Thymus (tissue), 11 donors: ENCODE measurements around the gene HES2. TPM values are rescaled to one million over a fixed set of nuclear protein-coding genes. Genes with fewer than 3 reads are reported as not detected.
A peak's percentile ranks its signal among the peaks of the same experiment; 100 is the strongest.

Source experiments
- DNase-seq, 9 donors: peaks; one replicate each; pipeline ENCODE4 v3.0.0-alpha.2; 2013; ENCODE audit warnings: low spot score in 9 of 9, low read depth in 6 of 9, missing footprints in 1 of 9
- H3K27ac ChIP-seq, 2 donors: one replicate each; pipeline ENCODE4 v1.5.1; 2013; ENCODE audit warnings: control low read depth in 1 of 2, low read depth in 1 of 2, low read length in 1 of 2, mild to moderate bottlenecking in 1 of 2, moderate library complexity in 1 of 2
- H3K27me3 ChIP-seq, 2 donors: one replicate each; pipeline ENCODE4 v1.5.1; 2013; ENCODE audit warnings: low read length in 1 of 2; ENCODE audit not compliant: control insufficient read depth in 2 of 2, insufficient read depth in 1 of 2
- H3K36me3 ChIP-seq, 2 donors: one replicate each; pipeline ENCODE4 v1.5.1; 2013; ENCODE audit warnings: low read length in 1 of 2, mild to moderate bottlenecking in 1 of 2, moderate library complexity in 1 of 2; ENCODE audit not compliant: control insufficient read depth in 2 of 2, insufficient read depth in 2 of 2
- H3K4me1 ChIP-seq, 2 donors: one replicate each; pipeline ENCODE4 v1.5.1; 2013; ENCODE audit warnings: low read length in 2 of 2; ENCODE audit not compliant: control insufficient read depth in 2 of 2, insufficient read depth in 2 of 2
- H3K4me3 ChIP-seq, 2 donors: one replicate each; pipeline ENCODE4 v1.5.1; 2013; ENCODE audit warnings: low read length in 2 of 2, control low read depth in 1 of 2, mild to moderate bottlenecking in 1 of 2
- H3K9me3 ChIP-seq, 2 donors: one replicate each; pipeline ENCODE4 v1.5.1; 2013; ENCODE audit warnings: low read length in 1 of 2, mild to moderate bottlenecking in 1 of 2; ENCODE audit not compliant: control insufficient read depth in 2 of 2, insufficient read depth in 1 of 2
- WGBS: extraction: QIAGEN DNeasy Blood & Tissue Kit; methylation state at CpG from one replicate; pipeline ENCODE4 v1.1.7; 2013; 5-methylcytosine and 5-hydroxymethylcytosine counted together
- polyA plus RNA-seq: library from polyadenylated mRNA; stranded (reverse); fragments of 200-250 nt; gene quantifications from one replicate; pipeline ENCODE4 v1.2.3, GENCODE V29; 2013
- total RNA-seq: library from RNA; stranded (reverse); fragments of 120-200 nt; gene quantifications from one replicate; pipeline ENCODE4 v1.2.4, GENCODE V29; 2013
- donor health status: healthy.

The HES2 gene
- total and polyA plus RNA-seq, 2 donors = 0.24 to 2.2 TPM

DNA sequence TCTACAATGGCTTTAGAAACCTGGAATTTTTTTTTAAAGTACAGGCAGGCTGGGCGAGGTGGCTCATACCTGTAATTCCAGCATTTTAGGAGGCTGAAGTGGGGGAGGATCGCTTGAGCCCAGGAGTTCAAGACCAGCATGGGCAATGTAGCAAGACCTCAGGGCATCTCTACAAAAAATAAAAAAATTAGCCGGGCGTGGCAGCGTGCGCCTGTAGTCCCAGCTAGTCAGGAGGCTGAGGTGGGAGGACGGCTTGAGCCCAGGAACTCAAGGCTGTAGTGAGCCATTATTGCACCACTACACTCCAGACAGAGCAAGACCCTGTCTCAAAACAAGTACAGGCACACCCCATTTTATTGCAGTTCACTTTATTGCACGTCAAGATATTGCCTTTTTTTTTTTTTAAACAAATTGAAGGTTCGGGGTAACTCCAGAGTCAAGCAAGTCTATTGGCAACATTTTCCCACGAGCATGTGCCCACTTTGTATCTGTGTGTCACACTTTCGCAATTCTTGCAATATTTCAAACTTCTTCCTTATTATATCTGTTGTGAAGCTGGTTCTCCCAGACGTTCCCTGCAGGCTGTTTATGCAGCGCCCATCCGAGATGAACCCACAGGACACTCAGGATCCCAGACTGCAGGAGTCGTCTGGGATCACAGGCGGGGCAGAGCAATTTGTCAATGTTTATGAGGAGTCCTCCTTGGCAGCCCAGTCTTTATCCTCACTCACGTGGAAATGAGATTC, 4.7 kb downstream of the HES2 start:
- H3K36me3 ChIP-seq = no peaks in the 10 kb centered on the region
- no peak overlapping the region for H3K4me3 ChIP-seq
- H3K27me3 ChIP-seq = peaks cover 43 to 78% of the 10 kb centered on the region in 2 donors
- H3K9me3 ChIP-seq = no peaks in the 10 kb centered on the region
- WGBS = 72% methylated on average over 17 of the region's 17 CpGs
- no peak overlapping the region for H3K27ac ChIP-seq
- peaks cover 0 to 6% of the 10 kb centered on the region in 2 donors for H3K4me1 ChIP-seq
- DNase-seq = no peak

GRCh38 chr1:6414443-6414844, 5.3 kb downstream of the HES2 start:
- Histone ChIP-seq H3K36me3 (no peaks in the 10 kb centered on the region), H3K27ac (no peak overlapping the region), H3K27me3 (peaks cover 39 to 72% of the 10 kb centered on the region in 2 donors), H3K4me3 (no peak overlapping the region), H3K4me1 (peaks cover 0 to 4% of the 10 kb centered on the region in 2 donors), H3K9me3 (no peaks in the 10 kb centered on the region)
- WGBS = 10% methylated on average over 15 of the region's 15 CpGs
- DNase-seq = peak in 3 of 9 donors; percentile 20 to 49 (median 35)

DNA sequence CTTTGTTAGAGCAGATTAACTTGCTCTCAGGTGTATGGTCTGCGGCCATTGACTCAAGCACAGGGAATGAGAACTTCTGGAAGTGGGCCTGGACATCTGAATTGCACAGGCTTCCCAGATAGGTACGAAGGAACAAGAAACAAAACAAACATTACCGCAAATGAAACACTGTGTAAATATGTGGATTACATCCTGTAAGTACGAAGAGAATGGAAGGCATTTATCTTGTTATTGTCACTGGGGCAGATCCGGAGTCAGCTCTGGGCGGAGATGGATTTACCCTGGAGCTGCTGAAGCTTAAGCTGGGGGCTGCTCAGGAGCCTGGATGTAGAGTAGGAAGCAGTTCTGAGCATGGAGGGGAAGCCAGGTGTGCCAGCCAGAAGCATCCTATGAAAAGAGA, 6.8 kb downstream of the HES2 start:
- H3K4me3 ChIP-seq = no peak overlapping the region
- H3K4me1 ChIP-seq = peaks cover 0 to 4% of the 10 kb centered on the region in 2 donors
- no peaks in the 10 kb centered on the region for H3K9me3 ChIP-seq
- no peak for DNase-seq
- no peaks in the 10 kb centered on the region for H3K36me3 ChIP-seq
- H3K27me3 ChIP-seq = peaks cover 23 to 61% of the 10 kb centered on the region in 2 donors
- no peak overlapping the region for H3K27ac ChIP-seq
- 81% methylated on average over 6 of the region's 6 CpGs for WGBS

DNA sequence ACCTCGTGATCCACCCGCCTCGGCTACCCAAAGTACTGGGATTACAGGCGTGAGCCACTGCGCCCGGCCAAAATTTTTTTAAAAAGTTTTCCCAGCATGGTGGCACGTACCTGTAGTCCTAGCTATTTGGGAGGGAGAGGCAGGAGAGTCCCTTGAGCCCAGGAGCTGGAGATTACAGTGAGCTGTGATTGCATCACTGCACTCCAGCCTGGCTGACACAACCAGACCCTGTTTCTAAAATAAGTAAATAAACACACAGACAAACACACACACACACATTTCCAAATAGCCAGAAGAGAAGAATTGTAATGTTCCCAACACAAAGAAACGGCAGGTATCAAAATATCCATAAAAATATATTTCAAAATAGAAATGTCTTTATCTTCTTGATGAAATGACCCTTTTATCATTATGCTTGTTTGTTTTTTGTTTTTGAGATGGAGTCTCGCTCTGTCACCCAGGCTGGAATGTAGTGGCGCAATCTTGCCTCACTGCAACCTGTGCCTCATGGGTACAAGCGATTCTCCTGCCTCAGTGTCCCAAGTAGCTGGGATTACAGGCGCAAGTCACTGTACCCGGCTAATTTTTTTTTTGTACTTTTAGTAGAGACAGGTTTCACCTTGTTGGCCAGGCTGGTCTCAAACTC, 9.3 kb downstream of the HES2 start:
- Histone ChIP-seq H3K9me3 (no peaks in the 10 kb centered on the region), H3K27ac (no peak overlapping the region), H3K27me3 (peaks cover 3 to 48% of the 10 kb centered on the region in 2 donors), H3K36me3 (no peaks in the 10 kb centered on the region), H3K4me3 (no peak overlapping the region), H3K4me1 (peaks cover 0 to 4% of the 10 kb centered on the region in 2 donors)
- WGBS = 94% methylated on average over 13 of the region's 13 CpGs
- no peak for DNase-seq

GRCh38 chr1:6409733-6410132, 10.0 kb downstream of the HES2 start:
- Histone ChIP-seq H3K4me1 (peaks cover 0 to 3% of the 10 kb centered on the region in 2 donors), H3K36me3 (no peaks in the 10 kb centered on the region), H3K27ac (no peak overlapping the region), H3K9me3 (no peaks in the 10 kb centered on the region), H3K27me3 (peaks cover 2 to 48% of the 10 kb centered on the region in 2 donors), H3K4me3 (no peak overlapping the region)
- WGBS = 91% methylated on average over 6 of the region's 6 CpGs
- DNase-seq = no peak

GRCh38 chr1:6409053-6409452, 10.7 kb downstream of the HES2 start:
- Histone ChIP-seq H3K27ac (no peak overlapping the region), H3K4me3 (no peak overlapping the region), H3K9me3 (no peaks in the 10 kb centered on the region), H3K4me1 (no peaks in the 10 kb centered on the region), H3K27me3 (peaks cover 2 to 41% of the 10 kb centered on the region in 2 donors), H3K36me3 (no peaks in the 10 kb centered on the region)
- DNase-seq = no peak
- WGBS = 96% methylated on average over 4 of the region's 4 CpGs

GRCh38 chr1:6408023-6408422, 11.7 kb downstream of the HES2 start:
- Histone ChIP-seq H3K4me1 (no peaks in the 10 kb centered on the region), H3K27ac (no peak overlapping the region), H3K36me3 (no peaks in the 10 kb centered on the region), H3K9me3 (no peaks in the 10 kb centered on the region), H3K27me3 (peaks cover 2 to 36% of the 10 kb centered on the region in 2 donors), H3K4me3 (no peak overlapping the region)
- 87% methylated on average over 6 of the region's 6 CpGs for WGBS
- DNase-seq = no peak

- Histone ChIP-seq H3K4me1 (no peaks in the 10 kb centered on the region), H3K9me3 (no peaks in the 10 kb centered on the region), H3K36me3 (no peaks in the 10 kb centered on the region), H3K27me3 (peaks cover 0 to 18% of the 10 kb centered on the region in 2 donors), H3K27ac (no peak overlapping the region), H3K4me3 (no peak overlapping the region)
- DNase-seq = no peak
- WGBS = 58% methylated on average over 6 of the region's 6 CpGs
Measured at GRCh38 chr1:6401673-6402072, 18.0 kb downstream of the HES2 start.

DNA sequence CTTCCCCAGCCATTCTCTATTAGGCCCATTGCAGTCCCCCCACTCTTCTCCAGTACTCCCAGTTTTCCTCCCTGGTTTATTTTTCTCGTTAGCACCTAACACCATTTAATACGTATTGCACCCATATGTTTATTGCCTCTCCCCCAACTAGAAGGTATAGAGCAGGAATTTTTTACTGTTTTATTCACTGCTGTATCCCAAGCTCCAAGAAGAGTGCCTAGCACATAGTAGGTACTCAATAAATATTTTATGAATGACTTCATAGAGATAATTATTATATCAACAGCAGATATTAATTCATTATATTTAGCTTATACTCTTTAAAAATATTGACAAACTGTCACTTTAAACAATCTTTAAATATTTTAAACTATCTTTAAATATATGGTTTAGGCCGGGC, 20.4 kb downstream of the HES2 start:
- no peak overlapping the region for H3K27ac ChIP-seq
- no peaks in the 10 kb centered on the region for H3K9me3 ChIP-seq
- no peaks in the 10 kb centered on the region for H3K36me3 ChIP-seq
- no peak overlapping the region for H3K4me3 ChIP-seq
- H3K4me1 ChIP-seq = peaks cover under 1 to 4% of the 10 kb centered on the region in 2 donors
- DNase-seq = no peak
- 93% methylated on average over 3 of the region's 3 CpGs for WGBS
- peaks cover 0 to 3% of the 10 kb centered on the region in 2 donors for H3K27me3 ChIP-seq
